GM12878 (cell line): ENCODE results near the gene PRR9. TPM values are rescaled to one million over a fixed set of nuclear protein-coding genes. Genes with fewer than 3 reads are reported as not detected.

Source experiments
- ATAC-seq: fragments of 200-7000 bp; cut with Tn5 transposase; 3 replicates; pipeline ENCODE4 v1.9.1; 2020; ENCODE audit warnings: mild to moderate bottlenecking, moderate library complexity
- BruUV-seq: library from RNA; stranded (reverse); fragments of 400-500 nt; replicated peaks from 2 replicates; lab custom pipeline; 2021; lab: Mats Ljungman, UMichigan
- CTCF ChIA-PET: fragments of 300-600 bp; sonication (Branson Sonifier 250); formaldehyde crosslinking; extraction: SDS; loops from one replicate; lab custom pipeline; 2021; ENCODE audit warnings: inconsistent platforms; lab: Yijun Ruan, JAX
- POLR2A ChIA-PET: fragments of 350-600 bp; formaldehyde crosslinking; extraction: SDS; loops from one replicate; lab custom pipeline; 2021; ENCODE audit warnings: inconsistent platforms; lab: Charles Lee
- RAD21 ChIA-PET: fragments of 300-600 bp; sonication (Branson Sonifier 250); formaldehyde crosslinking; loops from one replicate; lab custom pipeline; 2023; ENCODE audit warnings: antibody characterized with exemption; ENCODE audit not compliant: unreplicated experiment; lab: Charles Lee
- SMC1A ChIA-PET: fragments of 300-600 bp; sonication (Branson Sonifier 250); formaldehyde crosslinking; loops from one replicate; lab custom pipeline; 2023; ENCODE audit not compliant: unreplicated experiment, uncharacterized antibody; lab: Charles Lee
- DNase-seq: peaks from one replicate; pipeline ENCODE4 v3.0.0-alpha.2; 2011; ENCODE audit warnings: low read depth, low spot score
- FAIRE-seq: peaks from 3 replicates; lab custom pipeline; 2011; peaks lifted over from hg19 to GRCh38; lab: Jason Lieb, UNC
- H2AFZ ChIP-seq: 2 replicates; pipeline ENCODE4 v1.6.0; 2011; ENCODE audit warnings: low read depth, low read length, control low read depth; ENCODE audit not compliant: control insufficient read depth
- H3K27ac ChIP-seq: 2 replicates; pipeline ENCODE4 v1.5.1; 2011; ENCODE audit warnings: control low read depth; ENCODE audit not compliant: control insufficient read depth, insufficient read depth
- H3K27me3 ChIP-seq, 2 experiments: replicated peaks in 1 of 2; 2 replicates each; pipeline versions ENCODE4 v1.6.0 to v1.6.1; 2011; ENCODE audit warnings: low read length in 1 of 2; ENCODE audit not compliant: control insufficient read depth in 2 of 2, insufficient read depth in 2 of 2
- H3K36me3 ChIP-seq, 2 experiments: 2 replicates each; pipeline ENCODE4 v1.5.1; 2011; ENCODE audit warnings: low read length in 1 of 2; ENCODE audit not compliant: control insufficient read depth in 2 of 2, insufficient read depth in 2 of 2
- H3K4me1 ChIP-seq: 2 replicates; pipeline ENCODE4 v1.6.1; 2011; ENCODE audit warnings: mild to moderate bottlenecking, low read length, moderate library complexity, mixed read lengths; ENCODE audit not compliant: control insufficient read depth, insufficient read depth
- H3K4me2 ChIP-seq: 2 replicates; pipeline ENCODE4 v1.6.0; 2011; ENCODE audit warnings: control low read depth; ENCODE audit not compliant: control insufficient read depth, insufficient read depth
- H3K4me3 ChIP-seq: fragments of 200-600 bp; sonication (generic); 2 replicates; pipeline ENCODE4 v1.5.1; 2016
- H3K79me2 ChIP-seq: 2 replicates; pipeline ENCODE4 v1.6.0; 2011; ENCODE audit warnings: low read length; ENCODE audit not compliant: control insufficient read depth, insufficient read depth
- H3K9ac ChIP-seq: 2 replicates; pipeline ENCODE4 v1.8.0; 2011; ENCODE audit warnings: low read length, control low read depth, mixed read lengths; ENCODE audit not compliant: control insufficient read depth, insufficient read depth
- H3K9me3 ChIP-seq: replicated peaks from 3 replicates; pipeline ENCODE4 v1.5.1; 2011; ENCODE audit warnings: mild to moderate bottlenecking, low read length; ENCODE audit not compliant: control insufficient read depth, insufficient read depth
- H4K20me1 ChIP-seq: 2 replicates; pipeline ENCODE4 v1.6.0; 2011; ENCODE audit not compliant: control insufficient read depth, insufficient read depth
- BACH1 ChIP-seq: fragments of 450-650 bp; IDR thresholded peaks from 2 replicates; pipeline ENCODE4 v1.6.1; 2017; ENCODE audit warnings: mild to moderate bottlenecking, borderline replicate concordance
- BCL11A ChIP-seq: IDR thresholded peaks from 2 replicates; pipeline ENCODE4 v1.6.1; 2011; ENCODE audit warnings: low read depth, low read length
- BHLHE40 ChIP-seq, 2 experiments: fragments of 450-650 bp in 1 of 2; IDR thresholded peaks; 2 replicates each; pipeline ENCODE4 v1.6.1; 2011 to 2017; ENCODE audit warnings: low read depth in 2 of 2, borderline replicate concordance in 1 of 2, improper control_type of control experiment in 1 of 2, low read length in 1 of 2, mild to moderate bottlenecking in 1 of 2
- CBX3 ChIP-seq: fragments of 200-600 bp; sonication (generic); IDR thresholded peaks from 2 replicates; pipeline ENCODE4 v1.6.1; 2016; ENCODE audit warnings: low read depth, borderline replicate concordance
- CBX5 ChIP-seq: sonication (generic); IDR thresholded peaks from 2 replicates; pipeline ENCODE4 v1.6.1; 2016; ENCODE audit warnings: low read depth, moderate library complexity, mild to moderate bottlenecking, inconsistent platforms
- CHD2 ChIP-seq: IDR thresholded peaks from 2 replicates; pipeline ENCODE4 v1.6.1; 2011; ENCODE audit warnings: low read depth, low read length, improper control_type of control experiment, borderline replicate concordance
- E2F8 ChIP-seq: fragments of 450-650 bp; IDR thresholded peaks from 2 replicates; pipeline ENCODE4 v1.6.1; 2018; ENCODE audit warnings: mild to moderate bottlenecking, low read depth, moderate library complexity; ENCODE audit not compliant: partially characterized antibody
- NR2C2 ChIP-seq: IDR thresholded peaks from 2 replicates; pipeline ENCODE4 v1.6.1; 2011; ENCODE audit warnings: borderline replicate concordance, low read depth; ENCODE audit not compliant: control insufficient read depth, insufficient read length
- POLR2AphosphoS2 ChIP-seq: IDR thresholded peaks from 2 replicates; pipeline ENCODE4 v1.6.1; 2011; ENCODE audit warnings: low read depth, mild to moderate bottlenecking, low read length, improper control_type of control experiment, moderate library complexity
- POU2F2 ChIP-seq: IDR thresholded peaks from 3 replicates; pipeline ENCODE4 v1.6.1; 2011; ENCODE audit warnings: low read depth, mild to moderate bottlenecking, low read length, borderline replicate concordance
- RAD21 ChIP-seq: IDR thresholded peaks from 2 replicates; pipeline ENCODE4 v1.6.1; 2011; ENCODE audit warnings: mild to moderate bottlenecking, low read depth, low read length, moderate library complexity; ENCODE audit not compliant: insufficient read depth
- RFX5 ChIP-seq: IDR thresholded peaks from 2 replicates; pipeline ENCODE4 v1.6.1; 2011; ENCODE audit warnings: low read depth, low read length, improper control_type of control experiment
- SIN3A ChIP-seq: IDR thresholded peaks from 2 replicates; pipeline ENCODE4 v1.6.1; 2012; ENCODE audit warnings: low read depth, low read length, improper control_type of control experiment
- SMAD5 ChIP-seq: IDR thresholded peaks from 2 replicates; pipeline ENCODE4 v1.6.1; 2016; ENCODE audit warnings: antibody characterized with exemption, low read depth
- SPI1 ChIP-seq: IDR thresholded peaks from 2 replicates; pipeline ENCODE4 v1.6.1; 2011; ENCODE audit warnings: low read depth, mild to moderate bottlenecking, low read length, moderate library complexity, borderline replicate concordance; ENCODE audit not compliant: insufficient read depth
- SUPT20H ChIP-seq: IDR thresholded peaks from 2 replicates; pipeline ENCODE4 v1.6.1; 2011; ENCODE audit warnings: low read depth, mild to moderate bottlenecking, low read length, moderate library complexity, borderline replicate concordance; ENCODE audit not compliant: control insufficient read depth
- TCF3 ChIP-seq: IDR thresholded peaks from 2 replicates; pipeline ENCODE4 v1.6.1; 2012; ENCODE audit warnings: low read depth, mild to moderate bottlenecking, low read length, borderline replicate concordance; ENCODE audit not compliant: insufficient read depth
- WGBS: methylation state at CpG from one replicate; pipeline ENCODE4 v1.1.6; 2016; ENCODE audit warnings: low lambda C conversion rate; ENCODE audit not compliant: insufficient replicate concordance, insufficient coverage; ENCODE audit errors: missing lambda C conversion rate; 5-methylcytosine and 5-hydroxymethylcytosine counted together
- in situ Hi-C: fragments of 300-500 bp; cut with MboI; formaldehyde crosslinking; loops from 9 replicates; pipeline ENCODE4 v1.14.3; 2018; ENCODE audit warnings: mixed read lengths
- intact Hi-C: fragments of 100-400 bp; cut with micrococcal nuclease; formaldehyde crosslinking; loops from one replicate; pipeline ENCODE4 v1.14.2; 2022; ENCODE audit not compliant: unreplicated experiment
- polyA plus RNA-seq, 11 experiments: library from polyadenylated mRNA; depleted of rRNA in 4 of 11; unstranded in 6 of 11; stranded (reverse) in 5 of 11; fragments of >200 nt; fragmentation: Nextera tagmentation in 4 of 11; fragmentation: Illumina TruSeq in 1 of 11; extraction: Ambion mirVana in 4 of 11; extraction: Trizol in 1 of 11; gene quantifications; 1 replicate in 1 of 11; 2 replicates in 10 of 11; pipeline versions ENCODE4 v1.2.1 to v1.2.3, GENCODE V29; 2011 to 2016; ENCODE audit warnings: inconsistent platforms in 2 of 11, missing spikeins in 2 of 11, low read depth in 1 of 11
- total RNA-seq, 4 experiments: library from RNA; depleted of rRNA in 3 of 4; stranded (reverse); fragments of >200 nt in 3 of 4; fragmentation: Illumina TruSeq in 1 of 4; extraction: Trizol in 1 of 4; gene quantifications; 2 replicates each; pipeline versions ENCODE4 v1.2.1 to v1.2.3, GENCODE V29; 2013 to 2021
- TF ChIP-seq, protein P1 (sequence below): IDR thresholded peaks from 2 replicates; pipeline ENCODE4 v1.6.1; 2012; ENCODE audit warnings: low read length, inconsistent platforms
- TF ChIP-seq, protein P2 (sequence below): fragments of 450-650 bp; IDR thresholded peaks from 2 replicates; pipeline ENCODE4 v1.6.1; 2018; ENCODE audit warnings: borderline replicate concordance, mild to moderate bottlenecking; ENCODE audit not compliant: partially characterized antibody

Gene PRR9
- total and polyA plus RNA-seq, 10 of the 15 experiments (the other 5 are each of a cell fraction or from before 2014, with no cell fraction given) = not detected

DNA sequence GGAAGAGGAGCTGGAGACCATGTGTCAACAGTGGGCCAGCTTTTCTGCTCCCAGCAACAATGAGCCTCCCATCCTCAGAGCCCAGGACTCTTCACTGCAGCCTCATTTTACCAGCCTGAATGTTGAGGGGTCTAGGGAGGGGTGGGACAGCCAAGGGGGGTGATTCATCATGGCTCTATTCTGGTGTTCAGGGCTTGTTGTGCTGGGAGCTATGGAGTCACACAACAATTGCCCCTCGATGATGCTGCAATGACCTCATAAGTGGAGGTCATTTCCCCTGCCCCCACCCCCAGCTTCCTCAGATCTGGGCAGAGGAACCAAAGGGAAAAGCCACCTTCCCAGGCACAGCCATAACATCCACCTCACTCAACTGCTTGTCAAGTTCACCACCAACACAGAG is 14.3 kb upstream of the PRR9 start, which contains the start of gene LELP1:
TSS of gene LELP1 (plus strand) at position 301 of the 400 bp plus-strand sequence. CDS start 1,278 bp downstream, outside the sequence.
- 0% methylated on average over 1 of the region's 1 CpG for whole genome bisulfite sequencing
- DNase-seq = no peak

More for the DNA sequence above, 14.3 kb upstream of the PRR9 start, which contains the start of gene LELP1:
- no TSS peak for BruUV-seq
- FAIRE-seq = no peak
- no peak within 1 kb of the TSS for H3K9ac ChIP-seq
- H3K27me3 ChIP-seq = no peaks in the 10 kb centered on the region; a peak in 2 of 4 replicates
- ATAC-seq = no peak
- intact Hi-C loops = no loop called here
- POLR2A ChIA-PET = no interaction called here
- H3K4me1 ChIP-seq = no peaks in the 10 kb centered on the region
- no peaks in the 10 kb centered on the region for H4K20me1 ChIP-seq
- RAD21 ChIA-PET = interaction anchor here (0.9 to 1.3 kb wide), 2 partner anchors 11 to 277 kb away, joined by 3 read pairs; no protein-coding TSS in a partner anchor
- CTCF ChIA-PET = interaction anchor here (1.0 to 1.5 kb wide), 2 partner anchors 10 kb away, joined by 3 read pairs; no protein-coding TSS in a partner anchor
- no peaks in the 10 kb centered on the region for H3K9me3 ChIP-seq
- no peak for TF ChIP-seq RFX5
- no peak for TF ChIP-seq CBX5
- TF ChIP-seq POU2F2 = no peak
- no peak for TF ChIP-seq CHD2
- TF ChIP-seq, protein P1, sequence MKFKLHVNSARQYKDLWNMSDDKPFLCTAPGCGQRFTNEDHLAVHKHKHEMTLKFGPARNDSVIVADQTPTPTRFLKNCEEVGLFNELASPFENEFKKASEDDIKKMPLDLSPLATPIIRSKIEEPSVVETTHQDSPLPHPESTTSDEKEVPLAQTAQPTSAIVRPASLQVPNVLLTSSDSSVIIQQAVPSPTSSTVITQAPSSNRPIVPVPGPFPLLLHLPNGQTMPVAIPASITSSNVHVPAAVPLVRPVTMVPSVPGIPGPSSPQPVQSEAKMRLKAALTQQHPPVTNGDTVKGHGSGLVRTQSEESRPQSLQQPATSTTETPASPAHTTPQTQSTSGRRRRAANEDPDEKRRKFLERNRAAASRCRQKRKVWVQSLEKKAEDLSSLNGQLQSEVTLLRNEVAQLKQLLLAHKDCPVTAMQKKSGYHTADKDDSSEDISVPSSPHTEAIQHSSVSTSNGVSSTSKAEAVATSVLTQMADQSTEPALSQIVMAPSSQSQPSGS = no peak
- TF ChIP-seq POLR2AphosphoS2 = no peak
- TF ChIP-seq, protein P2, sequence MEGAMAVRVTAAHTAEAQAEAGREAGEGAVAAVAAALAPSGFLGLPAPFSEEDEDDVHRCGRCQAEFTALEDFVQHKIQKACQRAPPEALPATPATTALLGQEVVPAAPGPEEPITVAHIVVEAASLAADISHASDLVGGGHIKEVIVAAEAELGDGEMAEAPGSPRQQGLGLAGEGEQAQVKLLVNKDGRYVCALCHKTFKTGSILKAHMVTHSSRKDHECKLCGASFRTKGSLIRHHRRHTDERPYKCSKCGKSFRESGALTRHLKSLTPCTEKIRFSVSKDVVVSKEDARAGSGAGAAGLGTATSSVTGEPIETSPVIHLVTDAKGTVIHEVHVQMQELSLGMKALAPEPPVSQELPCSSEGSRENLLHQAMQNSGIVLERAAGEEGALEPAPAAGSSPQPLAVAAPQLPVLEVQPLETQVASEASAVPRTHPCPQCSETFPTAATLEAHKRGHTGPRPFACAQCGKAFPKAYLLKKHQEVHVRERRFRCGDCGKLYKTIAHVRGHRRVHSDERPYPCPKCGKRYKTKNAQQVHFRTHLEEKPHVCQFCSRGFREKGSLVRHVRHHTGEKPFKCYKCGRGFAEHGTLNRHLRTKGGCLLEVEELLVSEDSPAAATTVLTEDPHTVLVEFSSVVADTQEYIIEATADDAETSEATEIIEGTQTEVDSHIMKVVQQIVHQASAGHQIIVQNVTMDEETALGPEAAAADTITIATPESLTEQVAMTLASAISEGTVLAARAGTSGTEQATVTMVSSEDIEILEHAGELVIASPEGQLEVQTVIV = no peak
- no peak for TF ChIP-seq BACH1
- no peak for TF ChIP-seq SIN3A
- TF ChIP-seq NR2C2 = no peak
- no peak for TF ChIP-seq RAD21
- TF ChIP-seq SPI1 = no peak
- TF ChIP-seq CBX3 = no peak
- TF ChIP-seq TCF3 = no peak
- no peak for TF ChIP-seq SMAD5
- TF ChIP-seq E2F8 = no peak
- no peak for TF ChIP-seq BCL11A
- TF ChIP-seq SUPT20H = no peak
- TF ChIP-seq BHLHE40 (IDR thresholded peaks at IDR 0.05; ENCODE audit: borderline replicate concordance in 1 of 2, low read depth in 2 of 2, low read length in 1 of 2) = no peak
- TF ChIP-seq, all 136 proteins: peak for 0
- in situ Hi-C loops = no loop called here
- Histone ChIP-seq H3K4me2 (no peak within 1 kb of the TSS), H3K27ac (no peak within 1 kb of the TSS), H2AFZ (no peak within 1 kb of the TSS), H3K36me3 (no peaks in the 10 kb centered on the region), H3K79me2 (no peaks in the 10 kb centered on the region), H3K4me3 (no peak within 1 kb of the TSS)
- SMC1A ChIA-PET = interaction anchor here (1.4 to 2.0 kb wide), 2 partner anchors 10 to 24 kb away, joined by 4 to 6 read pairs; no protein-coding TSS in a partner anchor
